Measurements from ENCODE around the gene PLEKHG4B. TPM values are rescaled to one million over a fixed set of nuclear protein-coding genes. Genes with fewer than 3 reads are reported as not detected.

The PLEKHG4B gene
- polyA plus RNA-seq, 1 experiment, result 1.4 TPM

DNA sequence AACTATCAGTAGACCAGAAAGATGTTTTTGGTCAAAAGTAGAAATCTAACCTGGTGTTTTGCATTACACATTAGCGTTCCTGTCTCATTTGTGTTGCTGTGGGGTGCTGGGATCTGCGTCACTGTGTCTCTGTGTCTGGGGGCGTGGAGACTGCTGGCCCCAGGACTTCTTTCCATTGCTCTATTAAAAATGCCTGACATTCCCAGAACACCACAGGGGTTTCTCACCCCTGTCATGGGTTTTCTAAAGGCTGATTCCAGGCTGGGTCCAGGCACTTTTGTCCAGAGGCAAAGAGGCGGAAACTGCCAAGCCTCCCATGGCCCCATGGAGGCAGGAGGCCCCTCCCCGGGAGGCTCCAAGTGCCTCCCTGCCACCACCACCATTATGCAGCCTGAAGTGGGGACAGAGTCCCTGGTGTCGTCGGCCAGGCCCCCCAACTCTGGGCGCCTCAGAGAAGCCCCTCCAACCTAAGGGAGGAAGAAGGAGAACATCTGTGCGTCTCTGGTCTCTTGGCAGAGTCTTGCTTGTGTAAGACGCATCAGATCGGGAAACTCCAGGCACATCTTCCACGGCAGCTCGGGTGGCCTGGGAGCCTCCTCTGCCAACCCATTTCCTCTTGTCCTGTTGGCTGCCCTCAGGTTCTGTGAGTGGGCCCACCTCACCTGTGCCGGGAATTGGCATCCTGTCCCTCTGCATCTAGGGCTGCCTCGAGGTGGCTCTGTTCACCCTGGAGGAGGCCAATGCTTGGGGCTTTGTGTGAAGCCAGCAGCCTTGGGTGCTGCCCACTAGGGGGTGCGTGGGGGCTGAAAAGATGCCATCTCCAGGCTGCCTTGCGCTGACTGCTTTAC is 13.8 kb upstream of the PLEKHG4B start:
- Histone ChIP-seq H3K27me3 (ENCODE audit: control insufficient read depth, insufficient read depth, low read length) (peaks cover 4% of the 10 kb centered on the region), H3K36me3 (ENCODE audit: control insufficient read depth, insufficient read depth, low read length) (no peaks in the 10 kb centered on the region), H3K4me3 (ENCODE audit: low read depth, low read length) (no peak overlapping the region)
- peak; percentile 55 for DNase-seq (ENCODE audit: low read depth)
- ChIA-PET CTCF (interaction anchor here (0.6 to 1.8 kb wide), 6 partner anchors 15 to 335 kb away, joined by 3 to 10 read pairs (median 3); no protein-coding TSS in a partner anchor), POLR2A (no interaction called here)
- peak; percentile 71 for TF ChIP-seq CTCF (IDR thresholded peaks at IDR 0.05; ENCODE audit: insufficient read depth, low read depth, low read length)

GRCh38 chr5:78805-79149 is 13.2 kb upstream of the PLEKHG4B start:
- ChIA-PET POLR2A (no interaction called here), CTCF (interaction anchor here (0.6 to 1.8 kb wide), 6 partner anchors 14 to 334 kb away, joined by 3 to 10 read pairs (median 3); no protein-coding TSS in a partner anchor)
- H3K4me3 ChIP-seq (ENCODE audit: low read depth, low read length), result no peak overlapping the region
- TF ChIP-seq CTCF (IDR thresholded peaks at IDR 0.05; ENCODE audit: insufficient read depth, low read depth, low read length), result no peak
- H3K27me3 ChIP-seq (ENCODE audit: control insufficient read depth, insufficient read depth, low read length), result peaks cover 4% of the 10 kb centered on the region
- no peak for DNase-seq (ENCODE audit: low read depth)
- no peaks in the 10 kb centered on the region for H3K36me3 ChIP-seq (ENCODE audit: control insufficient read depth, insufficient read depth, low read length)

GRCh38 chr5:79263-79662 is 12.7 kb upstream of the PLEKHG4B start:
- DNase-seq (ENCODE audit: low read depth), result no peak
- ChIA-PET POLR2A (no interaction called here), CTCF (interaction anchor here (0.5 to 1.8 kb wide), 7 partner anchors 14 to 334 kb away, joined by 3 to 10 read pairs (median 3); no protein-coding TSS in a partner anchor)
- no peak overlapping the region for H3K4me3 ChIP-seq (ENCODE audit: low read depth, low read length)
- H3K27me3 ChIP-seq (ENCODE audit: control insufficient read depth, insufficient read depth, low read length), result peaks cover 4% of the 10 kb centered on the region
- no peaks in the 10 kb centered on the region for H3K36me3 ChIP-seq (ENCODE audit: control insufficient read depth, insufficient read depth, low read length)
- no peak for TF ChIP-seq CTCF (IDR thresholded peaks at IDR 0.05; ENCODE audit: insufficient read depth, low read depth, low read length)

DNA sequence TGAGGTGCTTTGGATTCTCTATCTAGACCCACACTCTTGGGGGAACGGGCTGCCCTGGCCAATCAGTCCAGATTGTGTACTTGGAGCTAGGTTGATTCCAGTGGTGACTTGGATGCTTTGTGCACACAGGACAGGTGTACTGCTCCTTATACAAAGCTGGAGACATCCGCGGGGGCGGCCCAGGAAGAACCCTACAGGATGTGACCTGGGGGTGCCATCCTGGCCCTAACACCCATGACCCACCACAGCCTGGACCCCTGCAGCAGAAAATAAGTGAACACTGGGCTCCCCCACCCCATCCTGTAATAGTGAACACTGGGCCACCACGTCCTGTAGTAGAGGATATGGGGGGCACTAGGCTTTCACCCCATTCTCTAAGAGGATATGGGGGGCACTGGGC is 12.1 kb upstream of the PLEKHG4B start:
- Histone ChIP-seq H3K36me3 (ENCODE audit: control insufficient read depth, insufficient read depth, low read length) (no peaks in the 10 kb centered on the region), H3K27me3 (ENCODE audit: control insufficient read depth, insufficient read depth, low read length) (peaks cover 4% of the 10 kb centered on the region), H3K4me3 (ENCODE audit: low read depth, low read length) (no peak overlapping the region)
- POLR2A ChIA-PET, result no interaction called here
- DNase-seq (ENCODE audit: low read depth), result no peak
- CTCF ChIA-PET, result interaction anchor here (0.5 kb wide), 1 partner anchor 18 kb away, joined by 3 read pairs; no protein-coding TSS in a partner anchor
- no peak for TF ChIP-seq CTCF (IDR thresholded peaks at IDR 0.05; ENCODE audit: insufficient read depth, low read depth, low read length)

DNA sequence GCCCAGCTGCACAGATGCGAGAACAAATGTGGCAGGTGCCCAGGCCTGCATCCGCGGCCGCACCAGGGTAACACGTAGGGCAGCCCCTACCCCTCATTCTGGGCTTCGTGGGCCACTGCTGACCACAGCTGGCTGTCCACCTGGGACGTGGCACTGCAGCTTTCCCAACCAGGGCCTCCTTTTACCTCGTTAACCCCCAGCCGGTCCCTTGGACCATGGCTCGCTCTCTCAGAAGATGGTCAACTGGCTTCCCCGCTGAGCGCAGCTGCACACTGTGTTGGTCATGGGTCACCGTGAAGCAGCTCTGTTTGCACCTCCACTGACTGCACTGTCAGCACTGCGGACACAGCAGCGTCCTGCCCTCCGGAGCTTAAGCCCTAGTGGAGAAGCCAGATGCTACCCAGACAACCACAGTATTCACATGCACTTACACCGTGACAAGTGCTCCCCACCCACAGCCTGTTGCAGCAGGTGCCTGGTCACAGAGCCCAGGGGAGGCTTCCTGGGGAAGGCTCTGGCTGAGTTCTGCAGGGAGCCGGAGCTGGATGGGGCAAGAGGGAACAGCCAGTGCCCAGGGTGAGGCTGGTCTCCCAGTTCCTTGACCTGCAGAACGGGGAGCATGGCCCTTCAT is 10.5 kb upstream of the PLEKHG4B start:
- Histone ChIP-seq H3K36me3 (ENCODE audit: control insufficient read depth, insufficient read depth, low read length) (no peaks in the 10 kb centered on the region), H3K4me3 (ENCODE audit: low read depth, low read length) (no peak overlapping the region), H3K27me3 (ENCODE audit: control insufficient read depth, insufficient read depth, low read length) (peaks cover 4% of the 10 kb centered on the region)
- ChIA-PET POLR2A (no interaction called here), CTCF (no interaction called here)
- DNase-seq (ENCODE audit: low read depth), result no peak
- TF ChIP-seq CTCF (IDR thresholded peaks at IDR 0.05; ENCODE audit: insufficient read depth, low read depth, low read length), result no peak
